Caco-2 (cell line): Measurements from ENCODE around the gene CYB5A. TPM values are rescaled to one million over a fixed set of nuclear protein-coding genes. Genes with fewer than 3 reads are reported as not detected.

Source experiments
- BruUV-seq: library from RNA; stranded (reverse); fragments of 400-500 nt; replicated peaks from 2 replicates; lab custom pipeline; 2021; lab: Mats Ljungman, UMichigan
- CTCF ChIA-PET: fragments of 300-600 bp; sonication (Branson Sonifier 250); formaldehyde crosslinking; loops from one replicate; lab custom pipeline; 2022; ENCODE audit warnings: antibody characterized with exemption; lab: Charles Lee
- POLR2A ChIA-PET: fragments of 300-600 bp; sonication (Branson Sonifier 250); formaldehyde crosslinking; loops from one replicate; lab custom pipeline; 2022; ENCODE audit warnings: antibody characterized with exemption; lab: Charles Lee
- DNase-seq, 2 experiments: peaks; one replicate each; pipeline versions ENCODE4 v3.0.0 to v3.0.0-alpha.2; 2020 to 2022
- H3K27me3 ChIP-seq: replicated peaks from 2 replicates; pipeline ENCODE4 v1.6.0; 2011; ENCODE audit warnings: low read length; ENCODE audit not compliant: control insufficient read depth, insufficient read depth
- H3K36me3 ChIP-seq: 2 replicates; pipeline ENCODE4 v1.5.1; 2011; ENCODE audit warnings: low read length; ENCODE audit not compliant: control insufficient read depth, insufficient read depth
- H3K4me1 ChIP-seq: fragments of 250-450 bp; sonication (Bioruptor Pico); 2 replicates; pipeline ENCODE4 v1.5.1; 2020; ENCODE audit warnings: mild to moderate bottlenecking
- H3K4me3 ChIP-seq: 2 replicates; pipeline ENCODE4 v1.5.1; 2011; ENCODE audit warnings: low read depth, mild to moderate bottlenecking, control low read depth, low read length
- H3K9me3 ChIP-seq: fragments of 250-450 bp; sonication (Bioruptor Pico); 2 replicates; pipeline ENCODE4 v1.5.1; 2020; ENCODE audit warnings: mild to moderate bottlenecking, moderate library complexity
- H3K27ac Mint-ChIP-seq: one replicate; pipeline ENCODE4 v1.8.0; 2022; ENCODE audit warnings: mixed read lengths; ENCODE audit not compliant: unreplicated experiment
- H3K27me3 Mint-ChIP-seq: one replicate; pipeline ENCODE4 v1.8.0; 2022; ENCODE audit warnings: mixed read lengths; ENCODE audit not compliant: insufficient read depth, unreplicated experiment
- H3K36me3 Mint-ChIP-seq: one replicate; pipeline ENCODE4 v1.8.0; 2022; ENCODE audit warnings: mild to moderate bottlenecking, mixed read lengths; ENCODE audit not compliant: insufficient read depth, unreplicated experiment
- H3K4me1 Mint-ChIP-seq: one replicate; pipeline ENCODE4 v1.8.0; 2022; ENCODE audit warnings: low read depth, mixed read lengths; ENCODE audit not compliant: unreplicated experiment
- H3K4me3 Mint-ChIP-seq: one replicate; pipeline ENCODE4 v1.8.0; 2022; ENCODE audit warnings: mild to moderate bottlenecking, moderate library complexity, mixed read lengths; ENCODE audit not compliant: unreplicated experiment
- H3K9me3 Mint-ChIP-seq: one replicate; pipeline ENCODE4 v1.8.0; 2022; ENCODE audit warnings: mixed read lengths; ENCODE audit not compliant: unreplicated experiment
- CTCF ChIP-seq, 2 experiments: fragments of 200-600 bp in 1 of 2; IDR thresholded peaks; 1 replicate in 1 of 2; 2 replicates in 1 of 2; pipeline versions ENCODE4 v1.5.1 to v1.8.0; 2011 to 2022; ENCODE audit warnings: antibody characterized with exemption in 1 of 2, control low read depth in 1 of 2, inconsistent platforms in 1 of 2, low read depth in 1 of 2, low read length in 1 of 2, mild to moderate bottlenecking in 1 of 2, moderate library complexity in 1 of 2; ENCODE audit not compliant: insufficient read depth in 1 of 2, severe bottlenecking in 1 of 2, unreplicated experiment in 1 of 2
- intact Hi-C: fragments of 100-400 bp; cut with micrococcal nuclease; formaldehyde crosslinking; loops from one replicate; pipeline ENCODE4 v1.10.0; 2022; ENCODE audit not compliant: unreplicated experiment
- total RNA-seq: library from RNA; stranded (reverse); gene quantifications from 2 replicates; pipeline ENCODE4 v1.2.3, GENCODE V29; 2022

The CYB5A gene
- total RNA-seq, 1 experiment from 2014 or later, result 103 TPM

- no peaks in the 10 kb centered on the region for H3K27me3 Mint-ChIP-seq
- intact Hi-C loops, result no loop called here
- no peaks in the 10 kb centered on the region for H3K36me3 Mint-ChIP-seq
- Histone ChIP-seq H3K36me3 (no peaks in the 10 kb centered on the region), H3K27me3 (no peaks in the 10 kb centered on the region), H3K4me3 (no peak overlapping the region), H3K4me1 (peaks cover 14% of the 10 kb centered on the region; the same call in 1 of the 2 replicates), H3K9me3 (no peaks in the 10 kb centered on the region)
- no peak for TF ChIP-seq CTCF (IDR thresholded peaks at IDR 0.05; ENCODE audit: insufficient read depth in 1 of 2, low read depth in 1 of 2, low read length in 1 of 2, severe bottlenecking in 1 of 2, unreplicated experiment in 1 of 2)
- ChIA-PET POLR2A (no interaction called here), CTCF (no interaction called here)
- H3K4me3 Mint-ChIP-seq, result no peak overlapping the region
- peaks cover 15% of the 10 kb centered on the region for H3K4me1 Mint-ChIP-seq
- no TSS peak for BruUV-seq
- no peak overlapping the region for H3K27ac Mint-ChIP-seq
- DNase-seq, result no peak
- H3K9me3 Mint-ChIP-seq, result no peaks in the 10 kb centered on the region
Measured at GRCh38 chr18:74239567-74239966, 52.2 kb downstream of the CYB5A start.

GRCh38 chr18:74234326-74235171, 57.2 kb downstream of the CYB5A start:
- intact Hi-C loops, result loop anchor here (1.0 kb wide), 1 partner anchor 9 kb away; no protein-coding TSS in a partner anchor
- BruUV-seq, result no TSS peak

More at GRCh38 chr18:74234326-74235171, 57.2 kb downstream of the CYB5A start:
- ChIA-PET CTCF (interaction anchor here (0.6 to 0.9 kb wide), 3 partner anchors 10 to 259 kb away, joined by 3 to 4 read pairs (median 3); no protein-coding TSS in a partner anchor), POLR2A (no interaction called here)
- Mint-ChIP-seq H3K4me1 (peaks cover 9% of the 10 kb centered on the region), H3K4me3 (peak overlapping the region; percentile 40), H3K9me3 (no peaks in the 10 kb centered on the region), H3K27ac (peak overlapping the region; percentile 70), H3K27me3 (no peaks in the 10 kb centered on the region), H3K36me3 (no peaks in the 10 kb centered on the region)
- H3K27me3 ChIP-seq, result no peaks in the 10 kb centered on the region
- TF ChIP-seq CTCF (IDR thresholded peaks at IDR 0.05; ENCODE audit: insufficient read depth in 1 of 2, low read depth in 1 of 2, low read length in 1 of 2, severe bottlenecking in 1 of 2, unreplicated experiment in 1 of 2), result no peak
- peaks cover 11% of the 10 kb centered on the region for H3K4me1 ChIP-seq
- H3K4me3 ChIP-seq, result no peak overlapping the region
- DNase-seq, result peak; percentile 46 to 51
- no peaks in the 10 kb centered on the region for H3K9me3 ChIP-seq
- no peaks in the 10 kb centered on the region for H3K36me3 ChIP-seq
